Parathyroid adenoma (tissue), 2 donors: ENCODE results near the gene GKN1.

Experiments used
- H2AFZ ChIP-seq: fragments of 300-600 bp; sonication (generic); one replicate; pipeline ENCODE4 v1.7.0; 2017; ENCODE audit warnings: antibody characterized with exemption, mild to moderate bottlenecking
- H3K27ac ChIP-seq: fragments of 300-600 bp; sonication (generic); one replicate; pipeline ENCODE4 v1.7.0; 2017
- H3K27me3 ChIP-seq: fragments of 300-600 bp; sonication (generic); one replicate; pipeline ENCODE4 v1.7.0; 2017; ENCODE audit warnings: low read length; ENCODE audit not compliant: control insufficient read depth, insufficient read depth
- H3K36me3 ChIP-seq: fragments of 300-600 bp; sonication (generic); one replicate; pipeline ENCODE4 v1.7.0; 2017; ENCODE audit warnings: low read length; ENCODE audit not compliant: control insufficient read depth, insufficient read depth
- H3K4me1 ChIP-seq: fragments of 300-600 bp; sonication (generic); one replicate; pipeline ENCODE4 v1.7.0; 2017; ENCODE audit warnings: control low read depth
- H3K4me2 ChIP-seq: fragments of 300-600 bp; sonication (generic); one replicate; pipeline ENCODE4 v1.7.0; 2017; ENCODE audit warnings: low read length
- H3K4me3 ChIP-seq: fragments of 300-600 bp; sonication (generic); one replicate; pipeline ENCODE4 v1.7.0; 2017; ENCODE audit warnings: low read depth, low read length
- H3K79me2 ChIP-seq: fragments of 300-600 bp; sonication (generic); one replicate; pipeline ENCODE4 v1.7.0; 2017; ENCODE audit warnings: control low read depth
- H3K9ac ChIP-seq: fragments of 300-600 bp; sonication (generic); one replicate; pipeline ENCODE4 v1.7.0; 2017; ENCODE audit warnings: mild to moderate bottlenecking
- H3K9me3 ChIP-seq: fragments of 300-600 bp; sonication (generic); one replicate; pipeline ENCODE4 v1.7.0; 2017; ENCODE audit warnings: low read length; ENCODE audit not compliant: control insufficient read depth
- TF ChIP-seq, protein P1 (sequence below): fragments of 300-600 bp; sonication (generic); IDR thresholded peaks from one replicate; pipeline ENCODE4 v1.7.0; 2017; ENCODE audit warnings: antibody characterized with exemption, mild to moderate bottlenecking
- donor health status: primary hyperparathyroidism.

The GKN1 gene

DNA sequence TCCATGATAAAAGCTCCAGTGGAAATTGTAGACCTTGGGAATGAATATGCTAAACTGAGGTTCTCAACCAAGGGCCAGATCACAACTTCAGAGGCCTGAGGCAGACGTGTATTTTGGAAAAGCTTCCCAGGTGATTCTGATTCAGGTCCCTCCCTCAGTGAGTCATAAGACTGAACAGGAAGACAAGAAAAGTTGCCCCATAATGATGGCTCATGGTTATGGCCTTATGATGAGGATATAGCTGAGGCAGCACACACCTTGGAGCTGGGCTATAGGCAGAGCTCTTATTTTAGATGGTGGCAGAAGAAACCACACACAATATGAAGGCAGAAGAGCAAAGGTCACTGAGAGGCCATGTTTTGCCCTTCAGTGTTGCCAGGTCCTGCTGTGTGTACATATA, 48.1 kb downstream of the GKN1 start:
- TF ChIP-seq, protein P1, sequence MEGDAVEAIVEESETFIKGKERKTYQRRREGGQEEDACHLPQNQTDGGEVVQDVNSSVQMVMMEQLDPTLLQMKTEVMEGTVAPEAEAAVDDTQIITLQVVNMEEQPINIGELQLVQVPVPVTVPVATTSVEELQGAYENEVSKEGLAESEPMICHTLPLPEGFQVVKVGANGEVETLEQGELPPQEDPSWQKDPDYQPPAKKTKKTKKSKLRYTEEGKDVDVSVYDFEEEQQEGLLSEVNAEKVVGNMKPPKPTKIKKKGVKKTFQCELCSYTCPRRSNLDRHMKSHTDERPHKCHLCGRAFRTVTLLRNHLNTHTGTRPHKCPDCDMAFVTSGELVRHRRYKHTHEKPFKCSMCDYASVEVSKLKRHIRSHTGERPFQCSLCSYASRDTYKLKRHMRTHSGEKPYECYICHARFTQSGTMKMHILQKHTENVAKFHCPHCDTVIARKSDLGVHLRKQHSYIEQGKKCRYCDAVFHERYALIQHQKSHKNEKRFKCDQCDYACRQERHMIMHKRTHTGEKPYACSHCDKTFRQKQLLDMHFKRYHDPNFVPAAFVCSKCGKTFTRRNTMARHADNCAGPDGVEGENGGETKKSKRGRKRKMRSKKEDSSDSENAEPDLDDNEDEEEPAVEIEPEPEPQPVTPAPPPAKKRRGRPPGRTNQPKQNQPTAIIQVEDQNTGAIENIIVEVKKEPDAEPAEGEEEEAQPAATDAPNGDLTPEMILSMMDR, result no peak
- Histone ChIP-seq H3K9me3 (no peaks in the 10 kb centered on the region), H3K36me3 (no peaks in the 10 kb centered on the region), H2AFZ (no peak overlapping the region), H3K4me2 (no peak overlapping the region), H3K9ac (no peak overlapping the region), H3K27ac (no peak overlapping the region), H3K4me3 (no peak overlapping the region), H3K27me3 (no peaks in the 10 kb centered on the region), H3K79me2 (peaks cover 53% of the 10 kb centered on the region), H3K4me1 (peaks cover 9% of the 10 kb centered on the region)

DNA sequence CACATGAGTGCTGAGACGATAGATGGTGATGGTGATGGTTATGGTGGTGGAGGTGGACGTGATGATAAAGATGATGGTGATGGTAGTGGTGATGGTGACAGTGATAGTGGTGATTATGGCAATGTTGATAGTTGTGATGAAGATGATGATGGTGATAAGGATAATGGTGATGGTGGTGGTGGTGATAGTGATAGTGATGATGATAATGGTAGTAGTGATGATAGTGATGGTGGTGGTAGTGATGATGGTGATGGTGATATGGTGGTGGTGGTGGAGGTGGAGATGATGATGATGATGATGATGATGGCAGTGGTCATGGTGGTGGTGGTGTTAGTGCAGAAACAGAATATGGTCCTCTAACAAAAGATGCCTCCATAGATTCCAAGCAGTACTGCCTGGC, 48.8 kb downstream of the GKN1 start:
- Histone ChIP-seq H3K27ac (no peak overlapping the region), H3K4me2 (no peak overlapping the region), H3K27me3 (no peaks in the 10 kb centered on the region), H2AFZ (no peak overlapping the region), H3K36me3 (no peaks in the 10 kb centered on the region), H3K9ac (no peak overlapping the region), H3K9me3 (no peaks in the 10 kb centered on the region), H3K79me2 (peaks cover 48% of the 10 kb centered on the region), H3K4me1 (peaks cover 9% of the 10 kb centered on the region), H3K4me3 (no peak overlapping the region)
- TF ChIP-seq, protein P1, result no peak

DNA sequence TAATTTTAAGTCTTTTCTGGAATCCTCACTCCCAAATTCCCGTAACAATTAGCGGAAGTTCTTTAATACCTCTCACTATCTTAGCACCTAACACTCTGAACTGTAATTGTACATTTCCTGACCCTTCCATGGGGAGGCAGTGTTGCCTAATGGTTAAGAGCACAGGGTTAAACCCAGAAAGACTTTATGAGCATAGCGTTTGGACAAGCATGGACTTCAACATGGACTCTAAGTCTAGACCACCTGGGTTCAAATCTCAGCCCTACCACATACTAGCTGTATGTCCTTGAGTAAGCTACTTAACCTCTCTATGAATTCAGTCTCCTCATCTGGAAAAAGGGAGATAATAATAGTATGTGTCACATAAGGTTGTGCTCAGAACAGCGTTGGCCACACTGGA, 51.6 kb downstream of the GKN1 start:
- peaks cover 37% of the 10 kb centered on the region for H3K79me2 ChIP-seq
- no peak overlapping the region for H3K4me3 ChIP-seq
- H3K27me3 ChIP-seq, result no peaks in the 10 kb centered on the region
- H3K4me2 ChIP-seq, result no peak overlapping the region
- no peaks in the 10 kb centered on the region for H3K9me3 ChIP-seq
- H3K36me3 ChIP-seq, result no peaks in the 10 kb centered on the region
- TF ChIP-seq, protein P1, result peak; percentile 63
- peaks cover 3% of the 10 kb centered on the region for H3K4me1 ChIP-seq
- H3K9ac ChIP-seq, result no peak overlapping the region
- no peak overlapping the region for H2AFZ ChIP-seq
- H3K27ac ChIP-seq, result no peak overlapping the region

DNA sequence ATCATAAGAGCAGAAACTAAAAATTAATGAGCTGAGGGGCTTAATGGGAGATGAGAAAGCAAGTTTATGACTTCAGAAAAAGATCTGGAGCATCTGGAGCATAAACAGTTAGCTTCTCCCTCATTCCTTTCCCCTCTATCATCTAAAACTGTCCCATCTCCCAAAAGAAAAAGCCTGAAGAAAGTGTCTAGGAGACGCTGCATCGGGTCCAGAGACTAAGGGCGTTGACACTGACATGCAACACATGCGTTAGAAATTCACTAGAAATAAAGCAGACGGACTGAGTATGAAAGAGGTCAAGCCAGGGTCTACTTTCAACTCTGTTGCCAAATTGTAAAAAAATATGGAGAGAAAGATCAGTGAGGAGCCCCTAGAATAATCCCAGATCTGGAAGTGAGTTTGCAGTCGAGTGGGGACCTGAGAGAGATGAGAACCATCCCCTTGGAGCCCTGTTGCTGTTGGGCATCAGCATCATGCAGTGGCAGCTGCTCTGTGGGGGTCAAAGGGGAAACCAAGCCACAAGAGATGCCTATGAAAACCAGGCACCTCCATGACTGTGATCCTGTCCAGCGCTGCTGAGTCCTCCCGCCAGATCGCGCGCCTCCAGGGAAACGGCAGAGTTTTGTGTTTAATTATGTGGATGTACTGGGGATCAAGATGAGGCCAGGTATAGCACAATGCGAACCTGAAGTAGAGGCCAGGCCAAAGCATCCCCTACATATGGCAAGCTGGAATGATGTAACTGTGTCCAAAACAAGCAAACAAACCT, 52.4 kb downstream of the GKN1 start:
- Histone ChIP-seq H3K36me3 (no peaks in the 10 kb centered on the region), H3K4me3 (no peak overlapping the region), H3K9ac (no peak overlapping the region), H3K9me3 (no peaks in the 10 kb centered on the region), H2AFZ (no peak overlapping the region), H3K4me1 (peaks cover 3% of the 10 kb centered on the region), H3K79me2 (peaks cover 28% of the 10 kb centered on the region), H3K4me2 (no peak overlapping the region), H3K27ac (no peak overlapping the region), H3K27me3 (no peaks in the 10 kb centered on the region)
- TF ChIP-seq, protein P1, result no peak
